A549 (cell line): ENCODE data around the gene JMJD6. TPM values are rescaled to one million over a fixed set of nuclear protein-coding genes. Genes with fewer than 3 reads are reported as not detected.

Experiments
- ATAC-seq, 2 experiments: fragments of 200-7000 bp in 1 of 2; fragments of >200 bp in 1 of 2; cut with Nextera tagmentation in 1 of 2; cut with Tn5 transposase in 1 of 2; 3 replicates each; pipeline versions ENCODE4 v1.8.0 to v1.9.1; 2018 to 2020; ENCODE audit warnings: mild to moderate bottlenecking in 1 of 2, moderate library complexity in 1 of 2
- CTCF ChIA-PET: fragments of 300-600 bp; sonication (Branson Sonifier 250); formaldehyde crosslinking; extraction: SDS; loops from one replicate; lab custom pipeline; 2021; ENCODE audit warnings: antibody characterized with exemption, inconsistent platforms; lab: Yijun Ruan, JAX
- POLR2A ChIA-PET: fragments of 350-600 bp; formaldehyde crosslinking; extraction: SDS; loops from one replicate; lab custom pipeline; 2021; ENCODE audit warnings: antibody characterized with exemption, inconsistent platforms; lab: Yijun Ruan, JAX
- DNase-seq, 2 experiments: peaks; one replicate each; pipeline versions ENCODE4 v3.0.0 to v3.0.0-alpha.2; 2011 to 2016; ENCODE audit warnings: low read depth in 1 of 2, low spot score in 1 of 2
- FAIRE-seq: peaks from 2 replicates; lab custom pipeline; 2011; peaks lifted over from hg19 to GRCh38; lab: Jason Lieb, UNC
- H3K27ac ChIP-seq, 2 experiments: fragments of >200 bp; sonication (Bioruptor Twin); formaldehyde crosslinking; 3 replicates each; pipeline ENCODE4 v1.5.1; 2016 to 2017
- H3K4me1 ChIP-seq: fragments of >200 bp; sonication (Bioruptor Twin); formaldehyde crosslinking; 3 replicates; pipeline ENCODE4 v1.6.1; 2016
- H3K4me2 ChIP-seq: fragments of >200 bp; sonication (Bioruptor Twin); formaldehyde crosslinking; 3 replicates; pipeline ENCODE4 v1.6.1; 2016
- H3K4me3 ChIP-seq: fragments of >200 bp; sonication (Bioruptor Twin); formaldehyde crosslinking; 3 replicates; pipeline ENCODE4 v1.5.1; 2016
- H3K9me3 ChIP-seq: fragments of >200 bp; sonication (Bioruptor Twin); formaldehyde crosslinking; 3 replicates; pipeline ENCODE4 v1.6.1; 2016
- BHLHE40 ChIP-seq: IDR thresholded peaks from 2 replicates; pipeline ENCODE4 v1.6.1; 2012; ENCODE audit warnings: low read depth, low read length, inconsistent platforms
- CHD4 ChIP-seq: fragments of 200-600 bp; sonication (generic); IDR thresholded peaks from 2 replicates; pipeline ENCODE4 v1.6.1; 2016; ENCODE audit warnings: antibody characterized with exemption, mild to moderate bottlenecking, borderline replicate concordance
- E2F6 ChIP-seq: IDR thresholded peaks from 2 replicates; pipeline ENCODE4 v1.6.1; 2012; ENCODE audit warnings: low read depth, borderline replicate concordance
- EHF ChIP-seq: fragments of 250-450 bp; sonication (Bioruptor Pico); IDR thresholded peaks from 2 replicates; pipeline ENCODE4 v1.5.0; 2020; ENCODE audit warnings: mild to moderate bottlenecking
- EHMT2 ChIP-seq: fragments of 200-600 bp; sonication (generic); IDR thresholded peaks from 2 replicates; pipeline ENCODE4 v1.6.1; 2016; ENCODE audit warnings: antibody characterized with exemption, low read depth, mild to moderate bottlenecking, moderate library complexity
- ELK1 ChIP-seq: fragments of 150-350 bp; IDR thresholded peaks from 2 replicates; pipeline ENCODE4 v1.6.1; 2014; ENCODE audit warnings: low read depth, mild to moderate bottlenecking, low read length
- EP300 ChIP-seq, 2 experiments: fragments of >200 bp; sonication (Bioruptor Twin); formaldehyde crosslinking; IDR thresholded peaks; 2 replicates in 1 of 2; 3 replicates in 1 of 2; pipeline ENCODE4 v1.6.1; 2016 to 2017
- ESRRA ChIP-seq: fragments of 150-350 bp; IDR thresholded peaks from 2 replicates; pipeline ENCODE4 v1.6.1; 2014; ENCODE audit warnings: mild to moderate bottlenecking, low read length, borderline replicate concordance
- FOSB ChIP-seq: fragments of 250-450 bp; sonication (Bioruptor Pico); IDR thresholded peaks from 2 replicates; pipeline ENCODE4 v1.5.0; 2020; ENCODE audit warnings: mild to moderate bottlenecking, moderate library complexity
- FOSL2 ChIP-seq, 2 experiments: fragments of 450-650 bp in 1 of 2; fragments of >200 bp in 1 of 2; sonication (Bioruptor Twin) in 1 of 2; formaldehyde crosslinking; IDR thresholded peaks; 2 replicates each; pipeline versions ENCODE4 v1.5.0 to v1.6.1; 2016 to 2020; ENCODE audit warnings: mild to moderate bottlenecking in 1 of 2, moderate library complexity in 1 of 2
- FOXS1 ChIP-seq: fragments of 250-450 bp; sonication (Bioruptor Pico); IDR thresholded peaks from 2 replicates; pipeline ENCODE4 v1.5.0; 2020; ENCODE audit warnings: mild to moderate bottlenecking, moderate library complexity
- HEYL ChIP-seq: fragments of 250-450 bp; sonication (Bioruptor Pico); IDR thresholded peaks from 2 replicates; pipeline ENCODE4 v1.8.0; 2021; ENCODE audit warnings: mild to moderate bottlenecking, moderate library complexity
- HOXB5 ChIP-seq: fragments of 250-450 bp; sonication (Bioruptor Pico); IDR thresholded peaks from 2 replicates; pipeline ENCODE4 v1.5.0; 2020; ENCODE audit warnings: mild to moderate bottlenecking, moderate library complexity
- KDM1A ChIP-seq: fragments of 200-600 bp; sonication (generic); IDR thresholded peaks from 2 replicates; pipeline ENCODE4 v1.6.1; 2016; ENCODE audit warnings: low read depth, mild to moderate bottlenecking
- NFE2L2 ChIP-seq: fragments of 150-350 bp; conservative IDR thresholded peaks from 2 replicates; pipeline ENCODE4 v1.6.1; 2014; ENCODE audit warnings: low read length
- NPAS2 ChIP-seq: fragments of 250-450 bp; sonication (Bioruptor Pico); IDR thresholded peaks from 2 replicates; pipeline ENCODE4 v1.8.0; 2022; ENCODE audit warnings: mild to moderate bottlenecking, moderate library complexity, borderline replicate concordance
- NR3C1 ChIP-seq: fragments of >200 bp; sonication (Bioruptor Twin); formaldehyde crosslinking; IDR thresholded peaks from 3 replicates; pipeline ENCODE4 v1.6.1; 2017
- PBX3 ChIP-seq: IDR thresholded peaks from 2 replicates; pipeline ENCODE4 v1.6.1; 2012
- POLR2AphosphoS2 ChIP-seq: conservative IDR thresholded peaks from 2 replicates; pipeline ENCODE4 v1.6.1; 2012; ENCODE audit warnings: low read length, improper control_type of control experiment, inconsistent platforms
- RARB ChIP-seq: fragments of 250-450 bp; sonication (Bioruptor Pico); IDR thresholded peaks from 2 replicates; pipeline ENCODE4 v1.8.0; 2021; ENCODE audit warnings: mild to moderate bottlenecking, moderate library complexity
- REST ChIP-seq: fragments of 200-600 bp; sonication (generic); IDR thresholded peaks from 2 replicates; pipeline ENCODE4 v1.6.1; 2016; ENCODE audit warnings: antibody characterized with exemption, mild to moderate bottlenecking, moderate library complexity
- SREBF2 ChIP-seq: fragments of 450-650 bp; IDR thresholded peaks from 2 replicates; pipeline ENCODE4 v1.6.1; 2014; ENCODE audit warnings: mild to moderate bottlenecking, moderate library complexity
- ZC3H11A ChIP-seq: fragments of 450-650 bp; IDR thresholded peaks from 2 replicates; pipeline ENCODE4 v1.6.1; 2014; ENCODE audit warnings: antibody characterized with exemption, mild to moderate bottlenecking
- ZFP36 ChIP-seq: fragments of 450-650 bp; IDR thresholded peaks from 2 replicates; pipeline ENCODE4 v1.6.1; 2014; ENCODE audit warnings: borderline replicate concordance; ENCODE audit not compliant: partially characterized antibody
- ZSCAN20 ChIP-seq: fragments of 250-450 bp; sonication (Bioruptor Pico); IDR thresholded peaks from 2 replicates; pipeline ENCODE4 v1.8.0; 2022; ENCODE audit warnings: mild to moderate bottlenecking, moderate library complexity
- WGBS: methylation state at CpG from one replicate; pipeline ENCODE4 v1.1.6; 2017; ENCODE audit errors: missing lambda C conversion rate; 5-methylcytosine and 5-hydroxymethylcytosine counted together
- polyA plus RNA-seq, 4 experiments: library from polyadenylated mRNA; depleted of rRNA in 3 of 4; stranded (reverse); fragments of >200 nt; fragmentation: RNase III in 1 of 4; extraction: RNeasy Plus Mini Kit Qiagen cat#74134 plus additional on column Dnase treatment in 1 of 4; gene quantifications; 2 replicates in 3 of 4; 3 replicates in 1 of 4; pipeline ENCODE4 v1.2.3, GENCODE V29; 2011 to 2017

JMJD6 gene
- polyA plus RNA-seq, 2 of the 4 experiments (the other 2 are of a cell fraction), result 17.5 to 53.3 TPM

- no peak for TF ChIP-seq REST
These were observed 21.6 kb downstream of the JMJD6 start (continued) for GRCh38 chr17:76704805-76705204.

- ChIA-PET POLR2A (no interaction called here), CTCF (interaction anchor here (0.5 to 26.0 kb wide), 8 partner anchors 11 to 1562 kb away, joined by 3 to 456 read pairs (median 4); partner anchors contain the start of gene MGAT5B)
- Histone ChIP-seq H3K4me3 (no peak overlapping the region), H3K4me1 (no peaks in the 10 kb centered on the region), H3K4me2 (no peak overlapping the region), H3K9me3 (no peaks in the 10 kb centered on the region), H3K27ac (no peak overlapping the region)
- FAIRE-seq, result no peak
- 94% methylated on average over 10 of the region's 10 CpGs for WGBS
- no peak for ATAC-seq
- DNase-seq, result no peak
- TF ChIP-seq POLR2AphosphoS2 (no peak), E2F6 (no peak), NFE2L2 (no peak), RARB (CRISPR knock-in tag) (no peak), EHF (CRISPR knock-in tag) (no peak), ZC3H11A (no peak), PBX3 (no peak), FOSB (no peak)
These were observed 23.3 kb downstream of the JMJD6 start for GRCh38 chr17:76702941-76703637.

GRCh38 chr17:76702076-76702475 lies 24.3 kb downstream of the JMJD6 start:
- Histone ChIP-seq H3K4me1 (no peaks in the 10 kb centered on the region), H3K9me3 (no peaks in the 10 kb centered on the region), H3K4me3 (no peak overlapping the region), H3K4me2 (no peak overlapping the region), H3K27ac (no peak overlapping the region)
- DNase-seq (no peak), ATAC-seq (no peak), FAIRE-seq (no peak)
- TF ChIP-seq SREBF2 (no peak), ESRRA (no peak), BHLHE40 (no peak), ZSCAN20 (CRISPR knock-in tag) (no peak), HOXB5 (no peak), ZC3H11A (no peak), FOSL2 (IDR thresholded peaks at IDR 0.05) (no peak), FOSL2 (CRISPR knock-in tag; IDR thresholded peaks at IDR 0.05) (no peak), FOXS1 (no peak), NPAS2 (CRISPR knock-in tag) (no peak), ELK1 (no peak), NR3C1 (no peak), FOSB (no peak), KDM1A (no peak), EP300 (IDR thresholded peaks at IDR 0.05) (no peak), CHD4 (no peak), HEYL (CRISPR knock-in tag) (no peak), ZFP36 (no peak), EHMT2 (no peak)
- 68% methylated on average over 2 of the region's 2 CpGs for WGBS
- POLR2A ChIA-PET, result no interaction called here
- CTCF ChIA-PET, result interaction anchor here (0.7 to 26.0 kb wide), 6 partner anchors 12 to 241 kb away, joined by 3 to 456 read pairs (median 9); no protein-coding TSS in a partner anchor
